PC-9 (cell line): Measurements from ENCODE around the gene PNPLA3. TPM values are rescaled to one million over a fixed set of nuclear protein-coding genes. Genes with fewer than 3 reads are reported as not detected.

Experiments used
- BruUV-seq: library from RNA; stranded (reverse); fragments of 400-500 nt; replicated peaks from 2 replicates; lab custom pipeline; 2021; lab: Mats Ljungman, UMichigan
- CTCF ChIA-PET: fragments of 300-600 bp; sonication (Branson Sonifier 250); formaldehyde crosslinking; loops from one replicate; lab custom pipeline; 2022; ENCODE audit warnings: antibody characterized with exemption; lab: Charles Lee
- POLR2A ChIA-PET: fragments of 300-600 bp; sonication (Branson Sonifier 250); formaldehyde crosslinking; loops from one replicate; lab custom pipeline; 2022; ENCODE audit warnings: antibody characterized with exemption; ENCODE audit not compliant: unreplicated experiment; lab: Charles Lee
- DNase-seq, 2 experiments: peaks; one replicate each; pipeline versions ENCODE4 v3.0.0 to v3.0.0-alpha.2; 2015 to 2022; ENCODE audit warnings: mixed read lengths in 1 of 2
- H2AFZ ChIP-seq: fragments of 200-600 bp; sonication (generic); 2 replicates; pipeline ENCODE4 v1.8.1; 2017; ENCODE audit warnings: antibody characterized with exemption
- H3F3A ChIP-seq: fragments of 200-600 bp; sonication (generic); 2 replicates; pipeline ENCODE4 v1.8.1; 2017; ENCODE audit warnings: antibody characterized with exemption, mild to moderate bottlenecking, low read depth; ENCODE audit not compliant: insufficient read depth
- H3K27ac ChIP-seq: fragments of 200-600 bp; sonication (generic); 2 replicates; pipeline ENCODE4 v1.6.1; 2016; ENCODE audit warnings: mixed run types
- H3K27me3 ChIP-seq: fragments of 200-600 bp; sonication (generic); 2 replicates; pipeline ENCODE4 v1.6.1; 2016; ENCODE audit warnings: low read depth, mixed run types; ENCODE audit not compliant: insufficient read depth
- H3K36me3 ChIP-seq: fragments of 200-600 bp; sonication (generic); 2 replicates; pipeline ENCODE4 v1.6.1; 2016; ENCODE audit warnings: low read depth, mixed run types
- H3K4me1 ChIP-seq: fragments of 200-600 bp; sonication (generic); replicated peaks from 2 replicates; pipeline ENCODE4 v1.6.1; 2016; ENCODE audit warnings: mixed run types; ENCODE audit not compliant: insufficient read depth
- H3K4me2 ChIP-seq: fragments of 200-600 bp; sonication (generic); 2 replicates; pipeline ENCODE4 v1.6.1; 2017; ENCODE audit warnings: mixed run types
- H3K4me3 ChIP-seq: fragments of 200-600 bp; sonication (generic); 2 replicates; pipeline ENCODE4 v1.6.1; 2016; ENCODE audit warnings: mixed run types
- H3K79me2 ChIP-seq: fragments of 200-600 bp; sonication (generic); 2 replicates; pipeline ENCODE4 v1.6.1; 2017; ENCODE audit warnings: low read depth, mixed run types
- H3K9me2 ChIP-seq: fragments of 200-600 bp; sonication (generic); 2 replicates; pipeline ENCODE4 v1.8.1; 2017; ENCODE audit warnings: mild to moderate bottlenecking; ENCODE audit not compliant: insufficient read depth
- H3K9me3 ChIP-seq: fragments of 200-600 bp; sonication (generic); 2 replicates; pipeline ENCODE4 v1.8.1; 2016; ENCODE audit warnings: low read depth; ENCODE audit not compliant: insufficient read depth
- H4K20me1 ChIP-seq: fragments of 200-600 bp; sonication (generic); 2 replicates; pipeline ENCODE4 v1.8.1; 2017; ENCODE audit not compliant: insufficient read depth
- CTCF ChIP-seq: fragments of 200-600 bp; sonication (generic); conservative IDR thresholded peaks from 2 replicates; pipeline ENCODE4 v1.6.1; 2017; ENCODE audit warnings: mixed run types, antibody characterized with exemption, mild to moderate bottlenecking, moderate library complexity
- EZH2 ChIP-seq: fragments of 200-600 bp; sonication (generic); IDR thresholded peaks from 2 replicates; pipeline ENCODE4 v1.8.0; 2017; ENCODE audit warnings: antibody characterized with exemption, low read depth
- intact Hi-C: fragments of 100-400 bp; cut with micrococcal nuclease; formaldehyde crosslinking; loops from one replicate; pipeline ENCODE4 v1.10.0; 2022; ENCODE audit not compliant: unreplicated experiment
- total RNA-seq: library from RNA; stranded (reverse); gene quantifications from 2 replicates; pipeline ENCODE4 v1.2.3, GENCODE V29; 2021

PNPLA3 gene
- total RNA-seq, 1 experiment from 2014 or later = 26.8 TPM

DNA sequence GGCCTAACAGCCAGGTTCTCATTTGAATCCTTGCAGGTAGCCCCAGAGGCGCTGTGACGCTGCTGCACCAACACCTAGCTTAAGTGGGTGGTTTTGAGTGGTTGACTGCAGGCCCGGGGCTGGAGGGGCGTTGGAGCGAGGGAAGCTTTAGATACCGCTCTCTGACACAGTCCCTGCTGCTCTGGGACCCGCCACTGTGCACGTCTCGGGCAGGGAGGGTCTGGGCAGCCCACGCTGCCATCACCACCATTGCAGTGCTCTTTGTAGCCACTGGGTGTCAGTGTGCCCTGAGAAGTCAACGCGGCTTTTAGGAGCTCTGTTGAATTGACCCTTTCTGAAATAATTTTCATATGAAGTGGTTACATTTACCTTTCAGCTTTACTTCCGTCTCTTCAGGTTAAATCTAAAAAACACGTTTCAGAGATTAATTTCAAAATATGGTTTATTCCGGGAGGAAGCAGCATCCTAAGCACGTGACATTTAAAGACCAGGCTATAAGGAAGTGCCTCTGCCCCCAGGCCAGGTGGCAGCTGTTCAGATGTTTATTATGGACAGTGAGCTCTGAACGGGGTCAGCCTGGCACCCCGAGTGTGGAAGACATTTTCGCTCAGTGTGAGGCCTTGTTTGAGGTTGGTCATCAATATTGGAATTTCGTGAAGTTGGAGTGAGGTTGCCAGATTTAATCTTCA is 69.6 kb downstream of the PNPLA3 start:
- Histone ChIP-seq H3K27me3 (no peaks in the 10 kb centered on the region), H4K20me1 (peaks cover 11% of the 10 kb centered on the region), H3K4me3 (no peak overlapping the region), H3K36me3 (0 out of 2 replicates have a peak, but pooled peaks cover 14% of the 10 kb centered on the region), H3K4me2 (no peak overlapping the region), H3K27ac (no peak overlapping the region), H2AFZ (no peak overlapping the region), H3K79me2 (no peaks in the 10 kb centered on the region), H3K9me2 (no peaks in the 10 kb centered on the region), H3K4me1 (no peaks in the 10 kb centered on the region), H3F3A (no peaks in the 10 kb centered on the region; the same call in 1 of the 2 replicates), H3K9me3 (no peaks in the 10 kb centered on the region)
- intact Hi-C loops = loop anchor here (1.0 to 10.0 kb wide), 4 partner anchors 88 to 633 kb away; no protein-coding TSS in a partner anchor
- peak; percentile 34 to 44 for DNase-seq
- no TSS peak for BruUV-seq
- ChIA-PET CTCF (interaction anchor here (0.6 to 1.9 kb wide), 8 partner anchors 41 to 740 kb away, joined by 3 to 25 read pairs (median 4); no protein-coding TSS in a partner anchor), POLR2A (interaction anchor here (0.6 kb wide), 1 partner anchor 38 kb away, joined by 4 read pairs; the partner anchor contains the start of gene SAMM50)
- TF ChIP-seq EZH2 (no peak), CTCF (peak; percentile 99)

- H3K9me3 ChIP-seq = no peaks in the 10 kb centered on the region
- no peak overlapping the region for H3K4me2 ChIP-seq
- no TSS peak for BruUV-seq
- no peak overlapping the region for H3K27ac ChIP-seq
- H3K79me2 ChIP-seq = no peaks in the 10 kb centered on the region
- H3K36me3 ChIP-seq = 0 out of 2 replicates have a peak, but pooled peaks cover 12% of the 10 kb centered on the region
- H3K4me1 ChIP-seq = no peaks in the 10 kb centered on the region
- intact Hi-C loops = loop anchor here (5.0 to 10.0 kb wide), 2 partner anchors 331 to 573 kb away; no protein-coding TSS in a partner anchor
- TF ChIP-seq EZH2 = no peak
- no peak for TF ChIP-seq CTCF
- H4K20me1 ChIP-seq = peaks cover 11% of the 10 kb centered on the region
- no peaks in the 10 kb centered on the region for H3K9me2 ChIP-seq
- no peak overlapping the region for H2AFZ ChIP-seq
- no peaks in the 10 kb centered on the region for H3K27me3 ChIP-seq
- H3K4me3 ChIP-seq = no peak overlapping the region
- ChIA-PET CTCF (interaction anchor here (1.0 to 1.9 kb wide), 4 partner anchors 40 to 740 kb away, joined by 4 to 25 read pairs (median 6); no protein-coding TSS in a partner anchor), POLR2A (interaction anchor here (0.6 kb wide), 2 partner anchors 39 to 632 kb away, joined by 3 to 4 read pairs; partner anchors contain the start of gene SAMM50)
- H3F3A ChIP-seq = no peaks in the 10 kb centered on the region; the same call in 1 of the 2 replicates
- no peak for DNase-seq
Measured at GRCh38 chr22:43994006-43994405, 70.4 kb downstream of the PNPLA3 start.

DNA sequence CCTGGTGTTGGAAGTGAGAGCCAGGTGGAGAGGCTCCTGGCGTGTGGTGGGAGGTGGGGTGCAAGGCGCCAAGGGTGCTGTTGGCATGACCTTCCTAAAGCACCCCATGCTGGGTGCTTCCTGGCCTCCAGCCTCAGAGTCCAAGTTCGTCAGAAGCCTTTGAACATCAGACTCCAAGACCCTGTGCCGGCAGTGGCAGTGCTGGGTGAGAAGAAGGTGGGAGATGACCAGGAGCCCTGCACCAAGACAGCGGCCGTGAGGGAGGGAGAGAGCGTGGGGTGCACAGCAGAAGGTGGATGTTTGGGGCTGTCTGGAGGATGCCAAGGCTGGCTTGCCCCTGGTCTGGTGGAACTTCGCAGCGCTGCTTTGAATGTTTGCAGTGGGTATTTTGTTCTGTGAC is 70.8 kb downstream of the PNPLA3 start:
- no peaks in the 10 kb centered on the region for H3K9me2 ChIP-seq
- no peak overlapping the region for H2AFZ ChIP-seq
- 0 out of 2 replicates have a peak, but pooled peaks cover 11% of the 10 kb centered on the region for H3K36me3 ChIP-seq
- H3K4me2 ChIP-seq = no peak overlapping the region
- H4K20me1 ChIP-seq = peaks cover 11% of the 10 kb centered on the region
- ChIA-PET CTCF (interaction anchor here (1.9 kb wide), 1 partner anchor 92 kb away, joined by 25 read pairs; no protein-coding TSS in a partner anchor), POLR2A (interaction anchor here (0.6 kb wide), 1 partner anchor 631 kb away, joined by 3 read pairs; no protein-coding TSS in a partner anchor)
- no peak for DNase-seq
- TF ChIP-seq EZH2 = no peak
- TF ChIP-seq CTCF = no peak
- intact Hi-C loops = loop anchor here (5.0 to 10.0 kb wide), 2 partner anchors 330 to 573 kb away; no protein-coding TSS in a partner anchor
- H3F3A ChIP-seq = no peaks in the 10 kb centered on the region; the same call in 1 of the 2 replicates
- no peaks in the 10 kb centered on the region for H3K4me1 ChIP-seq
- no peak overlapping the region for H3K27ac ChIP-seq
- BruUV-seq = no TSS peak
- no peaks in the 10 kb centered on the region for H3K9me3 ChIP-seq
- no peaks in the 10 kb centered on the region for H3K27me3 ChIP-seq
- H3K4me3 ChIP-seq = no peak overlapping the region
- no peaks in the 10 kb centered on the region for H3K79me2 ChIP-seq
